H1 (cell line): ENCODE results near the gene OR2W1. TPM values are rescaled to one million over a fixed set of nuclear protein-coding genes. Genes with fewer than 3 reads are reported as not detected.

ENCODE experiments used
- CTCF ChIA-PET: fragments of 300-600 bp; sonication (Branson Sonifier 250); formaldehyde crosslinking; loops from one replicate; lab custom pipeline; 2021; ENCODE audit not compliant: partially characterized antibody; lab: Charles Lee
- POLR2A ChIA-PET: fragments of 300-600 bp; sonication (Branson Sonifier 250); formaldehyde crosslinking; loops from one replicate; lab custom pipeline; 2021; ENCODE audit warnings: inconsistent platforms; ENCODE audit not compliant: partially characterized antibody; lab: Charles Lee
- DNase-seq, 2 experiments: peaks; one replicate each; pipeline versions ENCODE4 v3.0.0 to v3.0.0-alpha.2; 2010 to 2022; ENCODE audit warnings: low spot score in 2 of 2, low read depth in 1 of 2, mixed read lengths in 1 of 2
- FAIRE-seq: peaks from 2 replicates; lab custom pipeline; 2011; peaks lifted over from hg19 to GRCh38; lab: Jason Lieb, UNC
- H2AFZ ChIP-seq: 2 replicates; pipeline ENCODE4 v1.8.1; 2012; ENCODE audit warnings: low read length, inconsistent platforms
- H2AK5ac ChIP-seq: 2 replicates; pipeline ENCODE4 v1.6.1; 2013; ENCODE audit warnings: low read depth, low read length
- H2BK120ac ChIP-seq: replicated peaks from 2 replicates; pipeline ENCODE3; 2013; ENCODE audit warnings: low read depth, low read length, inconsistent platforms
- H2BK12ac ChIP-seq: 2 replicates; pipeline ENCODE4 v1.6.1; 2013; ENCODE audit warnings: low read depth, low read length
- H2BK15ac ChIP-seq: 2 replicates; pipeline ENCODE4 v1.6.1; 2013; ENCODE audit warnings: low read length
- H2BK20ac ChIP-seq: 2 replicates; pipeline ENCODE4 v1.6.1; 2013; ENCODE audit warnings: low read length
- H2BK5ac ChIP-seq: 2 replicates; pipeline ENCODE4 v1.6.1; 2013; ENCODE audit warnings: low read depth, low read length
- H3K14ac ChIP-seq: 2 replicates; pipeline ENCODE4 v1.6.1; 2013; ENCODE audit warnings: inconsistent platforms; ENCODE audit not compliant: insufficient read length
- H3K18ac ChIP-seq: 2 replicates; pipeline ENCODE4 v1.6.1; 2013; ENCODE audit warnings: low read length; ENCODE audit errors: extremely low read depth
- H3K23ac ChIP-seq: 2 replicates; pipeline ENCODE4 v1.6.1; 2013; ENCODE audit warnings: inconsistent platforms; ENCODE audit not compliant: insufficient read length
- H3K23me2 ChIP-seq: 2 replicates; pipeline ENCODE4 v1.6.1; 2013; ENCODE audit warnings: low read depth, low read length
- H3K27ac ChIP-seq: 2 replicates; pipeline ENCODE4 v1.6.1; 2011; ENCODE audit warnings: low read depth, low read length, inconsistent platforms
- H3K27me3 ChIP-seq, 4 experiments: replicated peaks in 1 of 4; 1 replicate in 1 of 4; 2 replicates in 3 of 4; pipeline versions ENCODE4 v1.6.1 to v1.8.1; 2011 to 2013; ENCODE audit warnings: low read length in 3 of 4, mild to moderate bottlenecking in 3 of 4, inconsistent platforms in 2 of 4, mixed read lengths in 2 of 4, moderate library complexity in 1 of 4; ENCODE audit not compliant: control insufficient read depth in 3 of 4, insufficient read depth in 3 of 4; ENCODE audit errors: extremely low read depth in 1 of 4
- H3K36me3 ChIP-seq, 4 experiments: 2 replicates each; pipeline versions ENCODE4 v1.6.1 to v1.8.1; 2011 to 2013; ENCODE audit warnings: mild to moderate bottlenecking in 4 of 4, low read length in 3 of 4, moderate library complexity in 2 of 4, control low read depth in 1 of 4, inconsistent platforms in 1 of 4; ENCODE audit not compliant: insufficient read depth in 4 of 4, control insufficient read depth in 2 of 4
- H3K4ac ChIP-seq: replicated peaks from 2 replicates; pipeline ENCODE3; 2013; ENCODE audit warnings: low read length, low read depth, mixed read lengths, inconsistent platforms; ENCODE audit not compliant: insufficient read length
- H3K4me1 ChIP-seq, 4 experiments: replicated peaks in 1 of 4; 1 replicate in 1 of 4; 2 replicates in 3 of 4; pipeline versions ENCODE4 v1.6.1 to v1.8.1; 2011 to 2013; ENCODE audit warnings: low read length in 3 of 4, inconsistent platforms in 2 of 4, mixed read lengths in 1 of 4; ENCODE audit not compliant: insufficient read depth in 4 of 4, control insufficient read depth in 3 of 4
- H3K4me2 ChIP-seq, 2 experiments: 2 replicates each; pipeline versions ENCODE4 v1.6.1 to v1.8.1; 2011 to 2013; ENCODE audit warnings: low read depth in 2 of 2, low read length in 2 of 2, control low read depth in 1 of 2, inconsistent platforms in 1 of 2, mild to moderate bottlenecking in 1 of 2; ENCODE audit not compliant: insufficient read depth in 1 of 2
- H3K4me3 ChIP-seq, 4 experiments: fragments of 200-600, 300-600 bp in 1 of 4; sonication (generic), shearing (Covaris generic), sonication (Bioruptor Twin) in 1 of 4; 2 replicates each; pipeline versions ENCODE4 v1.5.1 to v1.8.1; 2011 to 2016; ENCODE audit warnings: low read length in 4 of 4, low read depth in 3 of 4, control low read depth in 2 of 4, inconsistent platforms in 2 of 4, mild to moderate bottlenecking in 2 of 4, mixed read lengths in 1 of 4, moderate library complexity in 1 of 4; ENCODE audit not compliant: insufficient read depth in 2 of 4; ENCODE audit errors: extremely low read depth in 1 of 4
- H3K56ac ChIP-seq: replicated peaks from 2 replicates; pipeline ENCODE3; 2013; ENCODE audit warnings: low read depth, mild to moderate bottlenecking, mixed read lengths, low read length, inconsistent platforms; ENCODE audit not compliant: insufficient read length
- H3K79me1 ChIP-seq: 2 replicates; pipeline ENCODE4 v1.6.1; 2013; ENCODE audit warnings: low read depth, low read length, control low read depth
- H3K79me2 ChIP-seq, 2 experiments: 2 replicates each; pipeline versions ENCODE4 v1.6.1 to v1.8.1; 2012 to 2013; ENCODE audit warnings: low read length in 2 of 2, mild to moderate bottlenecking in 2 of 2, inconsistent platforms in 1 of 2; ENCODE audit not compliant: insufficient read depth in 2 of 2, control insufficient read depth in 1 of 2
- H3K9ac ChIP-seq, 4 experiments: replicated peaks in 1 of 4; 1 replicate in 1 of 4; 2 replicates in 3 of 4; pipeline versions ENCODE4 v1.6.1 to v1.8.1; 2011 to 2013; ENCODE audit warnings: low read depth in 3 of 4, low read length in 3 of 4, control low read depth in 2 of 4, mild to moderate bottlenecking in 2 of 4, moderate library complexity in 2 of 4, inconsistent platforms in 1 of 4; ENCODE audit errors: extremely low read depth in 1 of 4
- H3K9me3 ChIP-seq, 2 experiments: 2 replicates each; pipeline versions ENCODE4 v1.6.1 to v1.8.1; 2012 to 2013; ENCODE audit warnings: mild to moderate bottlenecking in 2 of 2, moderate library complexity in 2 of 2, control low read depth in 1 of 2, inconsistent platforms in 1 of 2, low read depth in 1 of 2, low read length in 1 of 2, mixed read lengths in 1 of 2; ENCODE audit not compliant: insufficient read depth in 2 of 2
- H4K20me1 ChIP-seq, 2 experiments: replicated peaks in 1 of 2; 2 replicates each; pipeline versions ENCODE3 to v1.8.1; 2011 to 2013; ENCODE audit warnings: inconsistent platforms in 2 of 2, low read length in 2 of 2, mild to moderate bottlenecking in 1 of 2; ENCODE audit not compliant: insufficient read depth in 2 of 2, control insufficient read depth in 1 of 2
- H4K5ac ChIP-seq: 2 replicates; pipeline ENCODE4 v1.6.1; 2013; ENCODE audit warnings: low read length, low read depth, mixed read lengths, inconsistent platforms; ENCODE audit not compliant: insufficient read length
- H4K8ac ChIP-seq: 2 replicates; pipeline ENCODE4 v1.8.0; 2013; ENCODE audit warnings: mild to moderate bottlenecking, moderate library complexity, low read length, inconsistent platforms; ENCODE audit not compliant: insufficient read depth; ENCODE audit errors: extremely low read depth
- H4K91ac ChIP-seq: replicated peaks from 2 replicates; pipeline ENCODE3; 2013; ENCODE audit warnings: low read length, mixed read lengths, inconsistent platforms; ENCODE audit not compliant: insufficient read length
- CEBPB ChIP-seq: IDR thresholded peaks from 2 replicates; pipeline ENCODE4 v1.6.1; 2012; ENCODE audit warnings: low read depth, low read length
- SP4 ChIP-seq: IDR thresholded peaks from 2 replicates; pipeline ENCODE4 v1.6.1; 2012; ENCODE audit warnings: low read length, inconsistent platforms
- SRF ChIP-seq: IDR thresholded peaks from 2 replicates; pipeline ENCODE4 v1.6.1; 2011; ENCODE audit warnings: mild to moderate bottlenecking, low read depth, low read length, moderate library complexity
- TEAD4 ChIP-seq: IDR thresholded peaks from 2 replicates; pipeline ENCODE4 v1.6.1; 2012; ENCODE audit warnings: low read depth, low read length, inconsistent platforms, mixed read lengths
- WGBS, 2 experiments: shearing (Covaris generic) in 1 of 2; methylation state at CpG; one replicate each; pipeline versions ENCODE4 v1.1.6 to v1.1.7; 2013 to 2015; ENCODE audit warnings: low lambda C conversion rate in 2 of 2, mixed read lengths in 2 of 2, inconsistent platforms in 1 of 2, low coverage in 1 of 2, missing lambda C conversion rate in 1 of 2; ENCODE audit not compliant: insufficient replicate concordance in 2 of 2, insufficient coverage in 1 of 2, insufficient read length in 1 of 2; ENCODE audit errors: extremely low coverage in 1 of 2, missing lambda C conversion rate in 1 of 2; 5-methylcytosine and 5-hydroxymethylcytosine counted together
- polyA plus RNA-seq, 7 experiments: library from polyadenylated mRNA; depleted of rRNA in 3 of 7; stranded (reverse) in 5 of 7; unstranded in 2 of 7; fragments of >200 nt in 5 of 7; fragments of 200-250 nt in 2 of 7; gene quantifications; 1 replicate in 5 of 7; 2 replicates in 1 of 7; 4 replicates in 1 of 7; pipeline versions ENCODE4 v1.2.1 to v1.2.3, GENCODE V29; 2011 to 2013; ENCODE audit warnings: missing spikeins in 2 of 7, mixed read lengths in 2 of 7
- total RNA-seq: library from RNA; stranded (reverse); fragmentation: NEBNext Ultra II Directional; extraction: Animal tissue kit (Norgen Biotek cat#: 25700); gene quantifications from 2 replicates; pipeline ENCODE4 v1.2.1, GENCODE V29; 2021
- TF ChIP-seq, protein P1 (sequence below): IDR thresholded peaks from 2 replicates; pipeline ENCODE4 v1.6.1; 2012; ENCODE audit warnings: inconsistent platforms

OR2W1 gene
- total and polyA plus RNA-seq, 2 of the 8 experiments (the other 6 are each of a cell fraction or from before 2014, with no cell fraction given), result not detected

DNA sequence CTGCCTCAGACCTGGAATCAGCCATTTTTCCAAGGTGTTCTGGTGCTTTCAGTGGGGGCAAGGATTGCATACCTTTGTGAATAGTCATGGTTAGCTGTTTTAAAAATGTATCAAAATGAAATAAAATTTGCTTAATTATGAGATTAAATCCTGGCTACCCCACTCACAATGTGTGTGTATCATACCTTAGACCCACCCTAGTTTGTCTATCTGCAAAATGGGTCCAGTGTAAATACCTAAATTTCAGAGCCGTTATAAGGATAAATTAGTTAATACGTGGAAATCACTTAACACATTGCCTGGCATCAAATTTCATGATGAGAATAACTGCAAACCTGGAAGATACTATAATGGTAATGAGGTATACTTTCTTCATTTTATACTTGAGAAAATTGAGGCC is 36.9 kb downstream of the OR2W1 start:
- Histone ChIP-seq H3K79me1 (no peaks in the 10 kb centered on the region), H4K5ac (no peak overlapping the region), H2AFZ (no peak overlapping the region), H3K9me3 (no peaks in the 10 kb centered on the region), H4K20me1 (peaks cover 0 to 2% of the 10 kb centered on the region in 2 experiments), H3K9ac (no peak overlapping the region), H2BK15ac (no peak overlapping the region), H3K4me3 (no peak overlapping the region), H4K91ac (no peak overlapping the region), H3K4ac (no peak overlapping the region), H2BK20ac (no peak overlapping the region), H3K4me1 (peaks cover 0 to 2% (median 0%) of the 10 kb centered on the region in 4 experiments; a peak in 1 of 7 replicates), H3K27me3 (peaks cover 0 to 8% (median 4%) of the 10 kb centered on the region in 4 experiments; a peak in 3 of 7 replicates), H3K14ac (no peak overlapping the region), H2AK5ac (no peak overlapping the region), H4K8ac (no peak overlapping the region), H3K56ac (no peak overlapping the region), H3K4me2 (no peak overlapping the region), H2BK12ac (no peak overlapping the region), H3K23ac (no peak overlapping the region), H3K36me3 (no peaks in the 10 kb centered on the region), H3K79me2 (no peaks in the 10 kb centered on the region), H3K27ac (no peak overlapping the region), H2BK5ac (no peak overlapping the region), H3K23me2 (no peaks in the 10 kb centered on the region; the same call in 1 of the 2 replicates), H3K18ac (no peak overlapping the region), H2BK120ac (no peak overlapping the region)
- POLR2A ChIA-PET, result no interaction called here
- DNase-seq (no peak), FAIRE-seq (no peak)
- CTCF ChIA-PET, result interaction anchor here (2.0 kb wide), 1 partner anchor 8 kb away, joined by 7 read pairs; no protein-coding TSS in a partner anchor
- TF ChIP-seq TEAD4, result no peak
- no peak for TF ChIP-seq CEBPB
- TF ChIP-seq SRF, result no peak
- TF ChIP-seq, protein P1, sequence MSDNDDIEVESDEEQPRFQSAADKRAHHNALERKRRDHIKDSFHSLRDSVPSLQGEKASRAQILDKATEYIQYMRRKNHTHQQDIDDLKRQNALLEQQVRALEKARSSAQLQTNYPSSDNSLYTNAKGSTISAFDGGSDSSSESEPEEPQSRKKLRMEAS, result no peak
- no peak for TF ChIP-seq SP4
- WGBS, 2 experiments, result 62% methylated on average over 2 of the region's 2 CpGs; no CpG with 5 or more reads in 1 of the 2 experiments
